AG20443 (cell line): ENCODE measurements around the gene HOXA7.
A peak's percentile ranks its signal among the peaks of the same experiment; 100 is the strongest.

Experiments
- DNase-seq: peaks from one replicate; pipeline ENCODE4 v3.0.0; 2012; ENCODE audit warnings: low spot score, mixed read lengths

The HOXA7 gene

DNA sequence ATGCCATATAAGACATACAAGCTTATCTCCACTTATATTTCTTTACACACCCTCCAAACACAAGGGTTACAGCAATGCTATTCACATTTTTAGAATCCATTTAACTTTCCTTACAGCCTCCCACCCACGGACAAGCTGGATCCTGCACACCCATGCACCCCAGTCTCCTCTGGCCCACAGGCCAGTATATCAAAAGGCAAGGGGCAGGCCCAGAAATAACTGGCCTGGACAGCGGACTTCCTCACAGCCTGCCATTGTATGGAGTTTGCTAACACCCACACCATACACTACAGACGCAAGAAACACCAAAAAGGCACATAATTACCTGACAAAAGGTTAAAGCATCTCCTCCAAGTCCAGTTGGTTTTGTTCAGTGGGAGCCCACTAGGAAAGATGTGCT lies 37.9 kb downstream of the HOXA7 start:
- no peak for DNase-seq

DNA sequence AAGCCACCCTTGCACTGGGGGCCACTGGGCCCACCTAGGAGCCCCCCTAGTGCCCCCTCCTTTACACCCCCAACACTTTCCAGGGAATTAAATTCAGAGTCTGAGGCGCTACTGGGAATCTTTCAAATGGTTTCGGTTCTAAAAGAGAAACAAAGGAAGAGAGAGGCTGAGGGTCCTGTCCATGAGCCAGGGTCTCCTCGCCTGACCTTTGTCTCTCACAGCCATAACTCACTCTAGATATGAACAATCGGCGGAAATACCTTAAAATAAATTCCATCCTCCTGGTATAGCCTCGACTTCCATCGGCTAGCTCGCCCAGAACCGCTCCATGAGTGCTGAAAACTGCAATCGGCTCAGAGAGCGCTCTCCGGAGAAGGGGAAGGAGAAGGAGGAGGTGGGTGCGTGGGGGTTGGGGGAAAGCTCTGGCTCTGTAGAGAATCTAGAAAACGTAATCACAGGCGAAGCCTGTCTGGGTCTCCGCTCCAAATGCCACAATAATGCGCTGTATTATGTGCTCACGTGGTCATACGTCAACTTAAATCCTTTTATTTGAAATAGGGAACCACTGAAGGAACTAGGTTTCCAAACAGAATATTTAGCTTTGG lies 38.5 kb downstream of the HOXA7 start:
- DNase-seq: no peak

- DNase-seq: no peak
Observed at GRCh38 chr7:27116962-27117886, 39.3 kb downstream of the HOXA7 start.

DNA sequence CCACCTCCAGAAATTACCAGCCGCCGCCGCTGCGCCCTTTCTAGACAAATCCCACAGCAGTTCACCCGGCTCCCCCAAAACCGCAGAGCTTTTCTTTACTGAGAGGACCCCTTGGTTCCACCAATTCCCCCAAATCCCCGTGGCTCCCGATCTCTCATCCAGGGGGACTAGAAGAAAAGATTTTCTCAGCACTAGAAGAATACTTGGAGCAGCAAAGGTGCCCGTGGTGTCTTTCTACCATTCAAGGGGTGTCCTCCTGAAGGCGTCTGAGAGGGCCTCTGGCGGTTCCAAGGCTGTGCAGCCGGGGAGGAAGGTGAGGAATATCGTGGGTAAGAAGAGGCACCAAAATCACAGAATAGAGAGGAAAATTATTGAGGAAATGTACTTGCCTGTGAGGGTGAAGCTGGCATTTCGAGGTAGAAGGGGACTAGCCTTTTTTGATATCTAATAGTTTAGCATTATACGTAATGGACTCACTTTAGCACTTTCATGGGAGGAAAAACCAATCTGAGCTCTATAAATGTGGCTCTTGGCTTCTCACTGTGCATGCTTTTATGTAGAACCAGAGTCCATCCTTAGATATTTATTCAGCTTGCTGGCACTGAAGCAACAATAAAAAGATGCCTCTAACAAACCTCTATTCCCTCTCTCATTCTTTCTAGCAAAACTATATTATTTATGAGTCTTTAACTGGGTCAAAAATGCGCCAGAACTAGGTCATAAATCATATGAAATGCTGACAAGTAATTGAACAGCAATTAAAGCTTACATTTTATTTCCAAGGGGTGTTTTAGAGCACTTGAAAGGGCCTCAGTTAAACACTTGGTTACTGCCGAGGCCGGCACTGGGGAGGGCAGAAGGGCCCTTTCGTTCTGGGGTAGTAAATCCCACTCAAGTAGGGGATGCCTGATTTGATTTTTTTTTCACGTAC lies 40.2 kb downstream of the HOXA7 start:
- no peak for DNase-seq

DNA sequence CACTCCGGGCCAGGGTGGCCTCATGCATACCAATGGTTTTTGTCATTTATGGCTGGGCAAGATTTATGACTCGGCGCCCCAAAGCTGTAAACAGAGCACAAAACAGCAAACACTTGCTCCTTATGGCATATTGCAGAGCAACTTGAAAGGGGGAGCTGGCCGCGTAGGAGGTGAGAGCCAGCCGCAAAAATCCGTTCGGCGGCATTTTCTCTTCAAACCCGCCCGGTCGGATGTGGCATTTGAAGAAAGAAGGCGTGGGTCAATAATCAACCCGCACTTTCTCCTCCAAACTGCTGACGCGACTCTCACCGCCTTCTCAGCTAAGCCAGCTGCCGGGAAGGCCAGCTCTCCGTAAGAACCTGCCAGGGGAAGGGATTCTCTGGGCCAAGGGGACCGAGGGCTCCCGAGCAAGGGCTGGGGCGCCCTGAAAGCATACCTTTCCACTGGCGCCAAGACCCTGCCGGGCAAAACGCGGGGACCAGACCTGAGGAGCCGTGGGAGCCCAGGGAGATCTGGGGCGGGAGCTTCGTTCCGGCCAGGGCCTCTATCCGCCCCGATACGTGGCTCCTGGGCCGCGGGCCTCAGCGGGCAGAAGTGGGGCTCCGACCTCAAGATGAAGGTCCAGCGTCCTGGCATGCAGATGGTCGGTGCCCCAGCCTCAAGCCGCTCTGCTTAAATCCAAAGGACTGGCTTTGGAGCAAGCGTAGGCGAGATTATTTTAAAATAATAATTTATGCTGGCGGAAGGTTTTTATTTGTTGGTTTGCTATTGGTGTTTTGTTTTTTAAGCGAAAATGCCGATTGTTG lies 41.1 kb downstream of the HOXA7 start:
- DNase-seq: no peak

DNA sequence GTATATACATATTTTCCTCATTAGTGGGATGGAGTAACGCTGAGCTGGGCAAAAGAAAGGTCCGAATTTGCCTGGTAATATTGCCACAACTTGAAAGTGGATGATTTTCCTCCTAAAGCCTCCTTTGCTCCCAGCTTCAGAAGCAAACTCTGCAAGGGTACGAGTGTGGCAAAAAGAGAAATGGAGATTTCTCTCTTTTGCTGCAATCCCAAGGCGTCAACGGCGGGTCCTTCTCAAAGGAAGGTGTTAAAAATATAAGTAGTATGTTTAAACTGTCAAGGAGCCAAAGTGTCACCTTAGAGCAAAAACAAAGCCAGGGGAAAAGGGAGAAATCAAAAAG lies 41.6 kb downstream of the HOXA7 start:
- DNase-seq: no peak

DNA sequence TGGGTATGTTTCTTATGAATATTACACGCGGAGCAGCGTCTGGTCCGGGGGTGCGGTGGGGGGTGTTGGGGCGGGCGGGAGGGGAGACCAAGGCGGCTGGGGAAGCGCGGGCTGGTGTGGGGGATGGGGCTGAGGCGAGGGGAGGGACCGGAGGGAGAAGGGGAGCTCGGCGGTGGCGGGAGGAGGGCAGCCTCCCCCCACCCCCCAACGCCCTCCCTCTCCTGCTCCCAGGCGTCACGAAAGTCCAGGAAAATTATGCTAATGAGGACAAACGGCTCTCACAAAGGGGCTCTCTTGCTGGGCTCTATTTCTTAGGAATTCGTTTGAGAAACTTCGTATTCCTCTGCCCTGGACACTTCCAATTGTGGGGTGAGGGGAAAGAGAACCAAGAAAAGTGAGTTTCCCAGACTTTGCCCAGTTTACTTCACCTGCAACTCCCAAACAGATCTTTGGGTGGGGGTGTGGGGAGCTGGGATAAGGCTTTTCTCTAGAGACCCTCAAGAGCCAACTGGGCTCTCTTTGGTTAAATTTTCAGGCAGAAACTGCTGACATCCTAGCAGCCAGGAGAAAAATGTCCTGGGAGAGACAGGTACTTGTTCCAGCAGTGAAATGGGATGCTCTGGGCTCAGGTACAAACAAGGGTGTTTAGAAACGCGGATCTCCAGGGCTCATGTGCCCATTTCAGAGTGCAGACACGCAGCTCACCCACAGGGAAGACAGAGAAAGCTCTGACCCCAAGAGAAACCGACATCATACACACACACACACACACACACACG lies 42.3 kb downstream of the HOXA7 start:
- DNase-seq: peak; percentile 59

DNA sequence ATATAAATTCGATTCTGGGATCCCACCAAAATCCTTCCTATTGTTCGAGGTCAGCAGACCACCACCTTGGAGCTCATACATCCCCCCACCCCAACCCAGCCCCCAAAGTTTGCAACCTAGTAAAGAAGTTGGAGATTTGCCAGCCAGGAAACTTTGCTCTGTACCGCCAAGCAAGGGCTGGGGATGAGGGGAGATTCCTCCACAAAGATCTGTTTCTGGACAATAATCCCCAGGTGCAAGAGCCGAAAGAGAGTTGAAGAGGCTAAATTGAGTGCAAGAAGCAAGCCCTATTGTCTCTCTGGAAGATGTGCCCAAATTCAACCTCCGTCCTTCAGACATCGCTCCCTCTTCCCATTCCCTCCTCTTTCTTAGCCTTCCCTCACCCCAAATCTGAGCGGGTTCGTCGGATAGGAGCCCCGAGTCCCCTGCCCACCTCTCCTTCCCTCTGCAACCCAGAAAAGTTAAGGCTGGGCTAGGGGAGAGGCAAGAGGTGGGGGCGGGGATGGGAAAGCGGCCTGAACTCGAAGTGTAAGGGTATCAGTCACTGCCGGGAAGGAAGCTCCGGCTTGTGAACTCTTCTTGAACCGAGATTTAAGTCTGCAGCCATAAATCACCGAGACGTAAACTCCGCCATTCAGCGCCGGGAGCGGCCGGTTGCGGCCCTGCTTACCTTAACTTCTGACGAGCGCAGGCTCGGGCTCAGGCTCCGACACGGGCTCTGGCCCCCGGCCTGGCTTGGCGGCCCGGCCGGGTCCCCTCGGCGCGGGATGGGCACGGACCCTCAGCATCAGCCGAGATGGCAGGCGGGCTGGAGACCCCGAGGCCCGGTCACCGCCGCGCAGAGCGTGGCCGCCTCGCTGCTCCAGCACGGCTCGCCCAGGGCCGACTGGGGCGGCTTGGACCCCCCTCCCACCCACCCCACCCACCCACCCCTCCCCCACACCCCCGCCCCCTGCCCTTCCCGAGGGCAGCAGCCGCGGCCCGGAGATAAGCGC lies 43.2 kb downstream of the HOXA7 start:
- DNase-seq: peak; percentile 38

GRCh38 chr7:27112361-27112760 lies 44.1 kb downstream of the HOXA7 start:
- DNase-seq: no peak

DNA sequence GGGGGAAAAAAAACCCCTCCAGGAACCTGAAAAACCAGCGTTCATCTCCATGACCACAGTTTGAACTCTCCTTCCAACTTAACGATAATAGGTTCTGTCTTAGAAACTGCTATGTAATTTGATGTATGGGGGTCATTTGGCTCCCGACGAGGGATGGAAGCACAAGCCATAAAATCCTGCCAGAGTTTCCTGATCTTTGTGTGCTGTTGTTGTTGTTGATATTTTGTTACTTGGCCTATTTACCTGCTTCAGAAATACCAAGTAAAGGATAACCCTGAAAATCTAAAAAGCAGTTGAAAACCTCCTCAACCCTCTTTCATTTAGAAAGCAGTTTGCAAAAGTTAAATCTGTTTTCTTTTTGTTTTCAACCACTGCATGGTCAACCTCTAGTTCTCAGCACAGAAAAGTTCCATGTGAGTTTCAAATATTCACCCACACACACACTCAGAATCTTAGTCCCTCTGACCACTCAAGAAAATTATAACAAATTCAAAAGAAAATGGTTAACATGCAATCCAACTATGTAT lies 44.7 kb downstream of the HOXA7 start:
- no peak for DNase-seq

DNA sequence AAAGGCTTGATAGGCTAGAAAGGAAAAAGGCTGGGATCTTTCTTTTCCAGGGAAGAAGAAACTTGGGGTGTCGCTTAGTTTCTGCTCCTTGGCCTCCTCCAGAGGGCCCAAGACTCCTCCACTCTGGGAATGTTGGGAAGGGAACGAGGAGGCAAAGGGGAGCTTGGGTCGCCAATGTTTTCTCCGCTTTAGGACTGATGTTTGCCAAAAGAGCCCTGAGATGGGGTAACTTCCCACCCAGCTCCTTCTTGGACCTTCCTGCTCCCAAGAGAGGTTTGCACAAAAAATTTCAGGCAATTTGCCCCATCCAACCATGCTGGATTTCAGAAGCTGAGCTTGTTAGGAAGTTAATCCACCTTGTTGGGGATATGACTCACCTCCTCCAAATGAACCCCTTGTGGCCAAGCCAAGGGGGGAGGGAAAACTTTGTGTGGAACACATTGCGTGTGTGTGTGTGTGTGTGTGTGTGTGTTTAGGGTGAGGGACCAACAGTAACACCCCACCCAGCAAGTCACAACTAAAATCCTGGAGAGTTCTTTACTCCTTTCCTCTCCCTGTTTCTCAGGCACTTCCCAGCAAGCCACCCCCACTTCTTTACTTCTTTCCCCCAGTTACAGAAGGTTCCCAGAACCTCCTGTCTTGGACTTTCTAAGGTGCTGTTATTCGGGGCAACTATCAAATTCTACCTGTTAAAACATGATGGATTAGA lies 45.3 kb downstream of the HOXA7 start:
- DNase-seq: no peak

- DNase-seq: peak; percentile 40
Observed at GRCh38 chr7:27110186-27111031, 46.1 kb downstream of the HOXA7 start.

DNA sequence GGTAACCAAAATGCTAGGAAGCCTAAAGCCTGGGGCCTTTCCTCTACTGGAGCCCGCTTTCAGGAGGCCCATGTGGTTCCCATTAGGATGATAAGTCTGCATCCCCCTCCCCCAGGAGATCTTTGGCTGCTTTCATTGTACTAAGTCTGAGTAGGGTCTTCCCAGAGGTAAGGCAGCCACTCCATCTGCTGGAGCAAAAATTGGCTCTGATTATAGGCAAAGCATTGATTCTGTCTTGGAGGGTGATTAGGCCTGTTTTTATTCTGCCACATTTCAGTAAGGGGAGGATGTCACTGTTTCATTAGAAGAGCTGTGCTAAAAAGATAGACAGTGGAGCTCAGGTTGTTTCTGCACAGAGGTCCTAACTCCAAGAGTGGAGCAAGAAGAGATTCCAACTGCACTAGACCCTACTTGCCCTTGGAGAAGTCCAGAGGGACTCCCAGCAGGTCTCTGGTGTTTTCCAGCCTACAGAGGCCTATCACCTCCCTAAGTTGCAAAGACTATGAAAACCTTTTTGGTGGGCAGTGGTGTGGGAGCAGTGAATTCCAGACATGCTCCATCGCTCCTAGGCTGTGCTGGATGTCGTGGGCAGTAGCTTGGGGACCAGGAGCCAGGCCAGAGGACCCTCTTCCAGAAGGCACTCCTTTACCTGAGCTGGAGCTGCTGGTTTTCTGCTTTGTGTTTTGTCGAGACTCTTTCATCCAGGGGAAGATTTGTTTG lies 46.8 kb downstream of the HOXA7 start:
- no peak for DNase-seq

GRCh38 chr7:27108390-27109127 lies 47.9 kb downstream of the HOXA7 start:
- no peak for DNase-seq

DNA sequence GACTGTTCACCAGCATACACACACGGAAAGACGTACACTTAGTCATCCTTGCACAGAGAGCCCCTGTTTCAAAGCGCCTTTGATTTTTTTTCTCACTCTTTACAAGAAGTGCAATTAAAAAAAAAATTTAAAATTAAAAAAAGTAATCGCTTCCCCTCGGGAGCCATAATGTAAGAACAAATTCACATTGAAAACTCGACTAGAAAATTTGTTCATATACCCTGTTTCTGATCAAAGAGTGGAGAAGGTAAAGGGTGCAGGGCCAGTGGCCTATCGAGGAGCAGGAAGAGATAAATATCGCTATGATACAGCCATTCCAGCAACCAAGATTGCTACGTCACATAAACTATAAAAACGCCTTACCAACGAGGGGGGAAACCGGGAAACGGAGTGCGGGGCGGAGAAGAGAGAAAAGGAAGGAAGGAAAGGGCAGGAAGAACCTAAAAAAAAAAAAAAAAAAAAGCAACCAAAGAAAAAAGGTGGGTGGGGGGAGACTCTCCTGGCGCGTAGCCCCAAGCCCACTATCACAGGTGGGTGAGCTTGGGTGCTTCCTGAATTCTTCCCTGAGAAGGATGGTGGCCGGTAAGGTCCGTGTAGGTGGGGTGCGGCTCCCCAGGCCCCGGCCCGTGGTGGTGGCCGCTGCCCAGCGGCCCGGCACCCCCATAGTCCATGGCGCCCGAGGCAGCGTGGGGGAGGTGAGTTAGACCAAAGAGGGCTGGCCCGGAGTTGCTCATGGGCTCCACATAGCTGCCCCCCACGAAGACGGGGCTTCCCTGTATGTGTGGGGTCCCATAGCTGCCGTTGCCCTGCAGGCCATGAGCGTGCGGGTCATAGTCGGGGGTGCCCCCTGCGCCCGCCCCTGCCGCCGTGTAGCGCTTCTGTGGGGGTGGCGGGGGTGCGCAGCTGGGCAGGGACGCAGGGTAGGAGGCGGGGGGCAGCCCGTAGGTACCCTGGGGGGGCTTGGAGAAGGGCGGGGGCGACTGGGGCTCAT lies 48.8 kb downstream of the HOXA7 start:
- DNase-seq: no peak
